A549 treated with Mapracorat at 1 μM for 4 hours (cell line): ENCODE measurements around the gene DEGS2. TPM values are rescaled to one million over a fixed set of nuclear protein-coding genes. Genes with fewer than 3 reads are reported as not detected.

Experiments
- total RNA-seq: library from RNA; stranded (reverse); fragments of 200-300 nt; extraction: Qiagen RNA extraction; gene quantifications from 5 replicates; pipeline ENCODE4 v1.2.3, GENCODE V29; 2022

DEGS2 gene
- total RNA-seq = 1.3 to 3.3 TPM (median 1.8 TPM) in 5 replicates

GRCh38 chr14:100159094-100159864 lies at the start of gene DEGS2:
Gene DEGS2, minus strand, starts transcription at chr14:100159645. Its CDS starts 58 bp downstream, at chr14:100159587.

Other genes with a start within 250 kb of the DEGS2 start
- gene EVL, start 94.2 kb downstream of the DEGS2 start, total RNA-seq = 24.2 to 31.9 TPM (median 27.3 TPM) in 5 replicates
- 60.2 to 70.9 TPM (median 63.8 TPM) in 5 replicates for gene YY1, start 79.5 kb upstream of the DEGS2 start, total RNA-seq
- 7.0 to 11.9 TPM (median 10.5 TPM) in 5 replicates for gene SLC25A29, start 146.8 kb upstream of the DEGS2 start, total RNA-seq
- gene SLC25A47, start 163.7 kb upstream of the DEGS2 start, total RNA-seq = not detected in 5 replicates
- 8.6 to 11.8 TPM (median 9.7 TPM) in 5 replicates for gene WDR25, start 216.8 kb upstream of the DEGS2 start, total RNA-seq